ENCODE results near the gene PIGB. TPM values are rescaled to one million over a fixed set of nuclear protein-coding genes. Genes with fewer than 3 reads are reported as not detected.
"Not testable (repeated sequence)": the region's sequence is repeated elsewhere in the genome, so short reads cannot be mapped to it uniquely, and the experiment has no call there.

Gene PIGB
- total RNA-seq, 1 experiment from 2014 or later, result 11.5 TPM

DNA sequence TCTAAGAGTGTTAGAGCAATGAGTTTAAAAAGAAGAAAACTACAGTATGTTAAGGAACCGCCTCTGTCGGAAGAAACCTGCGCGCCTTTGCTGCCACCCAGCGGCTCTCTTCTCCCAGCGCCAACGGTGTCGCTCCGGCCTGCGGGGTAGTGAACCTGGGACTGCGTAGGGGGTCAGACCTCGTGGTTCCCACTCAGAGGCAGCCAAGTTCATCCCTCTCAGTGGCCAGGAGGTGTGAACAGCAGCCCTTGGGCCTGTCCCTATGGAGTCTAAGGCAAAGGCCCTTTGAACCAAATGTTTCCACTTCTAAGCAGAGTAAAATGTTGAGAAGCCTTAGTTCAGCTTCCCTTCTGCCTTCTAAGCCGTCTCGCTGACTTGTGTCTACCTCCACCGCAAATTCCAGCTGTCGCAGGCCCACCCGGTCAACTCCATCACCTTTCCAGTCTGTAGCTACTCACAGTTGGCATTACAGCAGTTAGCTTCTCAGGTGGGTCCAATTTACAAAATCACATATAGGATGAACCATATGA, 28.4 kb upstream of the PIGB start:
- peak; percentile 78 for DNase-seq (ENCODE audit: low read depth)

- no peak for DNase-seq (ENCODE audit: low read depth)
Observed at GRCh38 chr15:55297315-55297714, 21.7 kb upstream of the PIGB start.

DNA sequence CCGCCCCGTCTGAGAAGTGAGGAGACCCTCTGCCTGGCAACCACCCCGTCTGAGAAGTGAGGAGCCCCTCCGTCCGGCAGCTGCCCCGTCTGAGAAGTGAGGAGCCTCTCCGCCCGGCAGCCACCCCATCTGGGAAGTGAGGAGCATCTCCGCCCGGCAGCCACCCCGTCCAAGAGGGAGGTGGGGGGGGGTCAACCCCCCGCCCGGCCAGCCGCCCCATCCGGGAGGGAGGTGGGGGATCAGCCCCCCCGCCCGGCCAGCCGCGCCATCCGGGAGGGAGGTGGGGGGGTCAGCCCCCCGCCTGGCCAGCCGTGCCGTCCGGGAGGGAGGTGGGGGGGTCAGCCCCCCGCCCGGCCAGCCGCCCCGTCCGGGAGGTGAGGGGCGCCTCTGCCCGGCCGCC, 16.2 kb upstream of the PIGB start:
- not testable (repeated sequence) for DNase-seq (ENCODE audit: low read depth)

- DNase-seq (ENCODE audit: low read depth), result no peak
Observed at GRCh38 chr15:55319537-55320237, 665 bp downstream of the PIGB start.

DNA sequence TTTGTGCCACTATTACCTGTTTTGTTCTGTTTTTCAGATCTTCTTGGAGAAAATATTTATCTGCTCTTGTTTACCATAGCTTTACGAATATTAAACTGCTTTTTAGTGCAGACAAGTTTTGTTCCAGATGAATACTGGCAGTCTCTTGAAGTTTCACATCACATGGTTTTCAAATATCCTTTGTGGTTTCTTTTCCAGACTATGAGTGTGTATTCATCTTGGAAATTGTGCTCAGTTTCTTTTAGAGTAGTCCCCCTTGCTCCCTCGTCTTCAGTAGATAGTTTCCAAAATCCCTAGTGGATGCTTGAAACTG, 1.2 kb downstream of the PIGB start:
- no peak for DNase-seq (ENCODE audit: low read depth)

DNA sequence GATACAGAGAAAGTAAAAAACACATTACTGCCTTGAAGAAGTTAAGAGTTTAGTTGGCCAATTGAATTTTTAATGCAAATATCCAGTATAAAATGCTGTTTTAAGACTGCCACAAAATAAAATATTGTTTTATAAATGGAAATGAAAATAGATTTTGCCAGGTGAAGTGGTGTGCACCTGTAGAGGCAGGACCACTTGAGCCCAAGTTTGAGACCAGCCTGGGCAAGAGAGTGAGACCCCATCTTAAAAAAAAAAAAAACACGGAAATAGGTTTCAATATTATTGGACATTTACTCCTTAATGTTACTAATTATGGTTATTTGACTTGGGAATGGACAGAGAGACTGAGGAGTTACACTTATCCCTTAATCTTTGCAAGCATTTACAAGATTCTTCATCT, 1.9 kb downstream of the PIGB start:
- no peak for DNase-seq (ENCODE audit: low read depth)

DNA sequence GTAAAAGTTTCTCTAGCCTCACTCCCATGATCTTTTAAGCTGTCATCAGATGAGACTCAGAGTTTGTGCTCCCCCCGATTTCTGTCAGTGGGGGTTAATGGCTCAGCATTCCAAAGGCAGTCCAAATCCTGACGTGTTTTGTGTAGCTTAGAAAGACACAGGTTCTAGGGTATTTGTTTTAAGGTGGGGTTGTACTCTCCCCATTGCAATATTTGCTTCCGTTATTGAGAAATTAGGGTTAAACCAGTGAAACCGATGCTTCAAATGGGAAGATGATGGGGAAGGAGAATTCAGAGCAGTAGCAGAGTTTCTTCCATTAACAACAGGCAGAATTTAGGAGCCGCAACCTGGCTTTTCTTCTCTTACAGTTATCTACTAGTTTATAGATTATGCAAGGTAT, 3.4 kb downstream of the PIGB start:
- no peak for DNase-seq (ENCODE audit: low read depth)

DNA sequence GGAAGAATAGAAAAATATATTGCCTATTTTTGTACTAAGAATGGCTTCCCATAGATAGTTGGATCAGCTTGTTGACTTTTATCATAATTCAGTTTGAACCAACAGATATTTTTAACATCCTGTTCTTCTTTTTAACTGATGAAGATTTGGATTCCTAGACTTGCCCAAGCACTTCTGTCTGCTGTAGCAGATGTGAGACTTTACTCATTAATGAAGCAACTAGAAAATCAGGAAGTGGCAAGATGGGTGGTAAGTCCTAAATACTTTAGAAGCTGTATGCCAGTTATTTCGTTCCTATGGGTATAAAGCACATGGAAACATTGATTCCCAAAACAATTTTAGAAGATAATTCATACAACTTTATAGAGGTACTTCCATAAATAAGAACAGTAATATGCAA, 8.4 kb downstream of the PIGB start:
- DNase-seq (ENCODE audit: low read depth), result no peak

- DNase-seq (ENCODE audit: low read depth), result no peak
Observed at GRCh38 chr15:55334371-55334770, 15.3 kb downstream of the PIGB start.

GRCh38 chr15:55334997-55335396, 16.0 kb downstream of the PIGB start:
- no peak for DNase-seq (ENCODE audit: low read depth)

- DNase-seq (ENCODE audit: low read depth), result no peak
Observed at GRCh38 chr15:55337160-55337559, 18.1 kb downstream of the PIGB start.

DNA sequence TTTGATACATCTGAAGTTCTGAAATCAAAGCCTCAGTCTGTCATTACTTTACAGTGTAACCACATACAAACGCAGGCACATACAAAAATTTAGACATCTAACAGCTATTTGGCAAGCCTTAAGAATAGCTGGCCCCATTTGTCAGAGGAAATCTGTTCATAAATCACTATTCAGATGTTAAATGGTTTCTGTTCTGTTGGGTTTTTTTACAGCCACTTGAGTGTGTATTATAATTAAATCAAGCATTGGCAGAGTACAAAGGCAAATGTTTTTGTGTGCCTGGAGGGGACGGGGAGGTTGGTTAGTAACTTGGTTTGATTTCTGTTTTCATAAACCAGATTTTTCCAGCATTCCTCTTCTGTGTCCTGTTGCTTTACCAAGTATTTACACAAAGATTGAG, 24.1 kb downstream of the PIGB start:
- DNase-seq (ENCODE audit: low read depth), result no peak

GRCh38 chr15:55344206-55344605, 25.2 kb downstream of the PIGB start:
- DNase-seq (ENCODE audit: low read depth), result no peak

- DNase-seq (ENCODE audit: low read depth), result no peak
Observed at GRCh38 chr15:55348281-55348778, 29.3 kb downstream of the PIGB start.

- DNase-seq (ENCODE audit: low read depth), result no peak
Observed at GRCh38 chr15:55349282-55349681, 30.3 kb downstream of the PIGB start.

DNA sequence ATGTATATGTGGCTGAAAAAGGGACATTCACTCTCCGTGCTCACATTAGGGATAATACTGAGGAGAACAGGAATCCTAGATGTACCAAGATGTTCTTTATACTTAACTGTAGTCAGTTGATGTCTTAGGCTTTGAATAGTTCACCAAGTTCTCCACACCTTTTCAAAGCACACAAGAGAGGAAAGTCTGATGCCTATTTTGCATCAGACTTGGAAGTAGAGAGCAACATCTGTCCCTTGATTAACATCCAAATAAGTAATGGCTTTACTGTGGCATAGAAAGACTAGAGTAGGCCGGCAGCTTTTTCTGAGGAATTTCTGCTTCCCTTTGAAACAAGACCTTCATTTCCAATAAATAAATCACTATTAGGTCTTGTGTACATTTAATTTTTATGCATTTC, 34.0 kb downstream of the PIGB start:
- DNase-seq (ENCODE audit: low read depth), result no peak

DNA sequence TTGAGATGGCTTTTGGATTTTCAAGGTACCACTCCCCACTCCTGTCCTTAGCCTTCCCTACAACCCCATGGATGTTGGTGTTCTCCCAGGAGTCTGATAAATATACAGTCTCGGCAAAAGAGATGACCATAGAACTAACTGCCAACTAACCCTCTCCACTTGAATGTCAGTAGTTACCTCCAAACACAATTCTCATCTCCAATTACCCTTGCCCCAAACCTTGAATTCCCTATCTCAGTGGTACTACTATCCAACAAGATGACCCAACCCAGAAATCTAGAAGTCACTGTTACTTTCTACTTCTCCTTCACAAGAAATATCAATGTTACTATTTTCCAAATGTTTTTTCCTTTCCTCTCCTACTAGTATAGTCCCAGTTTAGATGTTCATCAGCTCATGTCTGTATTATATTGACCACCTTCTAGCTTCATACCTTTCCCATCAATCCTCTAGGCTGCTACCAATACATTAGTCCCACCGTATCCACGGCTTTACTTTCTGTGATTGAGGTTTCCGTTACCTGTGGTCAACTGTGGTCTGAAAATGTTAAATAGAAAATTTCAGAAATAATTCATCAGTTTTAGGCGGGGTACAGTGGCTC, 38.1 kb downstream of the PIGB start:
- no peak for DNase-seq (ENCODE audit: low read depth)

DNA sequence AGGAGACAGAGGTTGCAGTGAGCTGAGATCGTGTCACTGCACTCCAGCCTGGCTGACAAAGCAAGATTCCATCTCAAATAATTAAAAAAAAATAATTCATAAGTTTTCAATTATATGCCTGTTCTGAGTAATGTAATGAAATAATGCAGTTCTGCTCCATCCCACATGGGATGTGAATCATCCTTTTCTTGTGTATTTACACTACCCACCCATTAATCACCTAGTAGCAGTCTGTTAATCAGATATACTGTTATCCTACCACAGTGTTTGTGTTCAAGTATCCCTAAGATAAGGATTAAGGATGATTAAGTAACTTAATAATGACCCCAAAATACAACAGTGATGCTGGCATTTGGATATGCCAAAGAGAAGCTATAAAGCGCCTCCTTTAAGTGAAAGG, 38.8 kb downstream of the PIGB start:
- peak; percentile 14 for DNase-seq (ENCODE audit: low read depth)

DNA sequence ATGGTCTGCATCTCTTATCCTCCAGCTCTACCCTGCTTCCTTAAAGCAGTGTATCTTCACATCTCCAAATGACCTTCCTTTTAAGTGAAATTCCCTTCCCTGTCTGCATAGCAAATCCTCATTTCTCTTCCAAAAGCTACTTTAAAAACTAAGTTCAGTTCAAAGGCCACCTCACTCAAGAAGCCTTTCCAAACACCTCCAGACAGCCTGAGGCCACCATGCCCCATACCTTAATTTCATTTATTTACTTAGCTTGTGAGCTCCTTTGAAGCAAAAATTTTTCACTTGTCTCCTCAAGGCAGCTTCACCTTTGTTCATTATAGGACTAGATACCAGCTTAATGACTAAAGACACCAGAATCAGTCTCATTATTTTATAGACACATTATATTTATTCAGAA, 39.4 kb downstream of the PIGB start:
- no peak for DNase-seq (ENCODE audit: low read depth)

DNA sequence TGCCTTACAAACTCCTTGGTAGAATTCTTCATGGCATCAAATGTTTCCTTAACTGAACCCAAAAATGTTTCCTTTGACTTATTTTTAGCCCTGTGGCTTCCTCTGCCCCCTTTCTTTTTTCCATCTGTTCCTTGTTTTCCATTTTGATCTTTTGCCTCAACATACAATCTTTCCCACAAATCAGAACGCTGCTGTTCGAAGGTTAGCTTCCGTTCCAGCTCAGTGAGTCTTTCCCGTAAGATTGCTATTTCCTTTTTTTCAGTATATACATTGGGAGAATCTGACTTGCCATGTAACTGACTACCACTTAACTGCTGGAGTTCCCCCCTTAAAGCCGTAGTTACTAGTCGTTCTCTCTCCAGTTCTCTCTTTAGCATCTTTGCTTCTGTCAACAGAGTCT, 41.2 kb downstream of the PIGB start:
- DNase-seq (ENCODE audit: low read depth), result no peak

- DNase-seq (ENCODE audit: low read depth), result no peak
Observed at GRCh38 chr15:55361048-55361447, 42.0 kb downstream of the PIGB start.

GRCh38 chr15:55362641-55363040, 43.6 kb downstream of the PIGB start:
- DNase-seq (ENCODE audit: low read depth), result no peak

DNA sequence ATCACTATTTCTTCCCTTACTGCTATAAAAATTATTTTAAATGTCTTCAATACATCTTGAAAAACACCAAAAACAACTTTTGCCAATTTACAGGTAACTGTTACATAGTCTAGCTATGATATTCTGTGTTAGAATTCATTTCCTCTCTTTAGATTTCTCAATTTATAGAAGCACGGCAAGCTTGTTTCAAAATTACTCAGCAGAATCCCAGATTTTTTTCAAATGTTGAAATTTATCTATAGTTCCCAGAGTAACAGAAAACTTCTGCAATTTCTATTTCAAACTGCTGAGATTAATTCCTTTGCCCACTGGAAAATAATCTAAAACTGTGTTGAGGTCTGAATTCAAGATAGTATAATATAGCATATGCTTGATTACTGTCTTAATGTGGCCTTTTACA, 48.0 kb downstream of the PIGB start:
- DNase-seq (ENCODE audit: low read depth), result no peak

Measured in HT1080 (cell line).